WTC11 (cell line): Measurements from ENCODE around the gene GLYATL1B. TPM values are rescaled to one million over a fixed set of nuclear protein-coding genes. Genes with fewer than 3 reads are reported as not detected.

ENCODE experiments used
- ATAC-seq: fragments of 200-7000 bp; cut with Tn5 transposase; 2 replicates; pipeline ENCODE4 v1.10.0; 2021; ENCODE audit warnings: mild to moderate bottlenecking, moderate library complexity
- CTCF ChIA-PET: fragments of 300-600 bp; sonication (Branson Sonifier 250); formaldehyde crosslinking; loops from one replicate; lab custom pipeline; 2021; ENCODE audit warnings: antibody characterized with exemption; lab: Charles Lee
- POLR2A ChIA-PET: fragments of 350-600 bp; sonication (Branson Sonifier 250); formaldehyde crosslinking; loops from one replicate; lab custom pipeline; 2021; ENCODE audit warnings: antibody characterized with exemption; lab: Charles Lee
- DNase-seq: peaks from one replicate; pipeline ENCODE4 v3.0.0; 2021; ENCODE audit warnings: low spot score
- H3K27ac Mint-ChIP-seq: 2 replicates; pipeline ENCODE4 v1.8.0; 2021; ENCODE audit warnings: mixed read lengths
- H3K27me3 Mint-ChIP-seq: 2 replicates; pipeline ENCODE4 v1.8.0; 2021; ENCODE audit warnings: low read depth, mild to moderate bottlenecking, moderate library complexity, mixed read lengths
- H3K36me3 Mint-ChIP-seq: 2 replicates; pipeline ENCODE4 v1.8.0; 2021; ENCODE audit warnings: mixed read lengths
- H3K4me1 Mint-ChIP-seq: 2 replicates; pipeline ENCODE4 v1.8.0; 2022; ENCODE audit warnings: mixed read lengths
- H3K4me3 Mint-ChIP-seq: 2 replicates; pipeline ENCODE4 v1.8.0; 2021; ENCODE audit warnings: mild to moderate bottlenecking, moderate library complexity, mixed read lengths
- H3K9me3 Mint-ChIP-seq: 2 replicates; pipeline ENCODE4 v1.8.0; 2021; ENCODE audit warnings: mixed read lengths
- CREB1 ChIP-seq: sonication (generic); formaldehyde crosslinking; IDR thresholded peaks from 2 replicates; pipeline ENCODE4 v1.8.0; 2023; ENCODE audit warnings: mild to moderate bottlenecking, missing genetic modification reagents
- FOXK1 ChIP-seq: sonication (generic); formaldehyde crosslinking; IDR thresholded peaks from 2 replicates; pipeline ENCODE4 v1.8.0; 2022; ENCODE audit warnings: mild to moderate bottlenecking, moderate library complexity, missing genetic modification reagents
- NFE2L1 ChIP-seq: sonication (generic); formaldehyde crosslinking; IDR thresholded peaks from 2 replicates; pipeline ENCODE4 v1.8.1; 2023; ENCODE audit warnings: missing genetic modification reagents
- NR1H2 ChIP-seq: sonication (generic); formaldehyde crosslinking; IDR thresholded peaks from 2 replicates; pipeline ENCODE4 v1.9.0; 2021; ENCODE audit warnings: mild to moderate bottlenecking, moderate library complexity, missing genetic modification reagents
- SMAD4 ChIP-seq: sonication (generic); formaldehyde crosslinking; IDR thresholded peaks from 2 replicates; pipeline ENCODE4 v1.8.0; 2022; ENCODE audit warnings: mild to moderate bottlenecking, missing genetic modification reagents
- TCF7 ChIP-seq: sonication (generic); formaldehyde crosslinking; IDR thresholded peaks from 2 replicates; pipeline ENCODE4 v1.8.0; 2022; ENCODE audit warnings: mild to moderate bottlenecking, low read depth, missing genetic modification reagents, moderate library complexity
- ZNF219 ChIP-seq: sonication (generic); formaldehyde crosslinking; IDR thresholded peaks from 2 replicates; pipeline ENCODE4 v1.8.0; 2023; ENCODE audit warnings: missing genetic modification reagents, mild to moderate bottlenecking, borderline replicate concordance
- ZNF232 ChIP-seq: sonication (generic); formaldehyde crosslinking; IDR thresholded peaks from 2 replicates; pipeline ENCODE4 v1.8.0; 2022; ENCODE audit warnings: mild to moderate bottlenecking, missing genetic modification reagents
- total RNA-seq: library from RNA; stranded (reverse); gene quantifications from 3 replicates; pipeline ENCODE4 v1.2.3, GENCODE V29; 2021
- TF ChIP-seq, protein P1 (sequence below): sonication (generic); formaldehyde crosslinking; IDR thresholded peaks from 2 replicates; pipeline ENCODE4 v1.8.1; 2023; ENCODE audit warnings: mild to moderate bottlenecking, missing genetic modification reagents, moderate library complexity
- TF ChIP-seq, protein P2 (sequence below): sonication (generic); formaldehyde crosslinking; conservative IDR thresholded peaks from 2 replicates; pipeline ENCODE4 v1.8.1; 2023; ENCODE audit warnings: mild to moderate bottlenecking, low read depth, missing genetic modification reagents, moderate library complexity
- TF ChIP-seq, protein P3 (sequence below): sonication (generic); formaldehyde crosslinking; IDR thresholded peaks from 2 replicates; pipeline ENCODE4 v1.8.1; 2022; ENCODE audit warnings: missing genetic modification reagents, borderline replicate concordance
- TF ChIP-seq, protein P4 (sequence below): sonication (generic); formaldehyde crosslinking; IDR thresholded peaks from 2 replicates; pipeline ENCODE4 v1.8.0; 2022; ENCODE audit warnings: mild to moderate bottlenecking, missing genetic modification reagents
- TF ChIP-seq, protein P5 (sequence below): sonication (generic); formaldehyde crosslinking; IDR thresholded peaks from 2 replicates; pipeline ENCODE4 v1.8.0; 2023; ENCODE audit warnings: mild to moderate bottlenecking, missing genetic modification reagents
- TF ChIP-seq, protein P6 (sequence below): sonication (generic); formaldehyde crosslinking; IDR thresholded peaks from 2 replicates; pipeline ENCODE4 v1.8.1; 2022; ENCODE audit warnings: mild to moderate bottlenecking, moderate library complexity, missing genetic modification reagents

GLYATL1B gene
- total RNA-seq, 1 experiment from 2014 or later, result not detected

DNA sequence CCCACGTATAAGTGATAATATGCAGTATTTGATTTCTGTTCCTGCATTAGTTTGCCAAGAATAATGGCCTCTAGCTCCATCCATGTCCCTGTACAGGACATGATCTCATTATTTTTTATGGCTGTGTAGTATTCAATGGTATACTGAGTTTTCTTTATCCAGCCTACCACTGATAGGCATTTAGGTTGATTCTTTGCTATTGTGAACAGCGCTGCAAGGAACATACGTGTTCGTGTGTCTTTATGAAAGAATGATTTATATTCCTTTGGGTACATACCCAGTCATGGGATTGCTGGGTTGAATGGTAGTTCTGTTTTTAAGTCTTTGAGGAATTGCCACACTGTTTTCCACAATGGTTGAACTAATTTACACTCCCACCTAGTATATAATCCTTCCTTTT, 55.1 kb downstream of the GLYATL1B start:
- ATAC-seq (no peak), DNase-seq (no peak)
- Mint-ChIP-seq H3K27me3 (peaks cover 13% of the 10 kb centered on the region), H3K4me1 (peaks cover 39% of the 10 kb centered on the region), H3K9me3 (peaks cover 5% of the 10 kb centered on the region; the same call in 1 of the 2 replicates), H3K27ac (no peak overlapping the region), H3K4me3 (peak overlapping the region; percentile 86), H3K36me3 (peaks cover 12% of the 10 kb centered on the region)
- CTCF ChIA-PET, result interaction anchor here (1.4 to 2.1 kb wide), 4 partner anchors 17 to 236 kb away, joined by 3 to 12 read pairs (median 4); no protein-coding TSS in a partner anchor
- POLR2A ChIA-PET, result no interaction called here
- no peak for TF ChIP-seq TCF7 (CRISPR knock-in tag)
- TF ChIP-seq NR1H2 (CRISPR knock-in tag), result no peak
- TF ChIP-seq, protein P1, sequence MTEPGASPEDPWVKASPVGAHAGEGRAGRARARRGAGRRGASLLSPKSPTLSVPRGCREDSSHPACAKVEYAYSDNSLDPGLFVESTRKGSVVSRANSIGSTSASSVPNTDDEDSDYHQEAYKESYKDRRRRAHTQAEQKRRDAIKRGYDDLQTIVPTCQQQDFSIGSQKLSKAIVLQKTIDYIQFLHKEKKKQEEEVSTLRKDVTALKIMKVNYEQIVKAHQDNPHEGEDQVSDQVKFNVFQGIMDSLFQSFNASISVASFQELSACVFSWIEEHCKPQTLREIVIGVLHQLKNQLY (CRISPR knock-in tag), result no peak

DNA sequence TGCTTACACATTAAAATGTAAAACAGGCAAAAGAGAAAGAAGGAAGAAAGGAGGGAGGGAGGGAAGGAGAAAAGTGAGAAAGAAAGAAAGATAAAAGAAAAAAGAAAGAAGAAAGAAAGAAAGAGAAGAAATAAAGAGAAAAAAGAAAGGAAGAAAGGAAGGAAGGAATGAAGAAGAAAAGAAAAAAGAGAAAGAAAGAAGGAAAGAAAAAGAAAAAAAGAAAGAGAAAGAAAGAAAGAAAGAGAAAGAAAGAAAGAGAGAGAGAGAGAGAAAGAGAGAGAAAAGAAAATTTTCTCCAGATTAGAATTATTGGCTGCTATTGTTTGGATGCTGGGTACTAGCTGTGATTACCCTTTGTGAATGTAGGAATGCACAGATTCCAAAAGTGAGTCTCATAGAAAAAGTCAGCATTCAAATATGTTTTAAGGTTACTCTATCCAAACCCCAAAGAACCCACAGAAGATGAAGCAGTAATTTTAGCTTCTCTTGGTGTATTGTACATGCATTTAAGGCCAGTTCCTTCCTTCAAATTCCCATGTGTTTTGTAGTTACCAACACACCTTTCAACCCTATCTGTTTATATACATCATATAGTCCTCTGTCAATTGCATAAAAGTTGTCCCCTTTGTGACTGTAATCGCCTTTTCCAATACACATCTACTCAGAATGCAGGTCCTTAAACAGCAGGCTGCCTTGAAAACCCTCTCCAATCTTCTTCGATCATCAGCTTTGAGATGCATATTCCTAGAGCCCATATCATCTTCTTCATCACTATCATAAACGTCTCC, 55.8 kb downstream of the GLYATL1B start:
- Mint-ChIP-seq H3K9me3 (peaks cover 5% of the 10 kb centered on the region; the same call in 1 of the 2 replicates), H3K4me3 (peak overlapping the region; percentile 86), H3K27ac (peak overlapping the region; percentile 96), H3K27me3 (peaks cover 13% of the 10 kb centered on the region), H3K4me1 (peaks cover 42% of the 10 kb centered on the region), H3K36me3 (peaks cover 14% of the 10 kb centered on the region)
- ChIA-PET POLR2A (interaction anchor here (1.4 kb wide), 1 partner anchor 214 kb away, joined by 3 read pairs; no protein-coding TSS in a partner anchor), CTCF (interaction anchor here (0.6 to 2.1 kb wide), 5 partner anchors 16 to 83 kb away, joined by 3 to 12 read pairs (median 3); no protein-coding TSS in a partner anchor)
- ATAC-seq (no peak), DNase-seq (no peak)
- TF ChIP-seq, protein P2, sequence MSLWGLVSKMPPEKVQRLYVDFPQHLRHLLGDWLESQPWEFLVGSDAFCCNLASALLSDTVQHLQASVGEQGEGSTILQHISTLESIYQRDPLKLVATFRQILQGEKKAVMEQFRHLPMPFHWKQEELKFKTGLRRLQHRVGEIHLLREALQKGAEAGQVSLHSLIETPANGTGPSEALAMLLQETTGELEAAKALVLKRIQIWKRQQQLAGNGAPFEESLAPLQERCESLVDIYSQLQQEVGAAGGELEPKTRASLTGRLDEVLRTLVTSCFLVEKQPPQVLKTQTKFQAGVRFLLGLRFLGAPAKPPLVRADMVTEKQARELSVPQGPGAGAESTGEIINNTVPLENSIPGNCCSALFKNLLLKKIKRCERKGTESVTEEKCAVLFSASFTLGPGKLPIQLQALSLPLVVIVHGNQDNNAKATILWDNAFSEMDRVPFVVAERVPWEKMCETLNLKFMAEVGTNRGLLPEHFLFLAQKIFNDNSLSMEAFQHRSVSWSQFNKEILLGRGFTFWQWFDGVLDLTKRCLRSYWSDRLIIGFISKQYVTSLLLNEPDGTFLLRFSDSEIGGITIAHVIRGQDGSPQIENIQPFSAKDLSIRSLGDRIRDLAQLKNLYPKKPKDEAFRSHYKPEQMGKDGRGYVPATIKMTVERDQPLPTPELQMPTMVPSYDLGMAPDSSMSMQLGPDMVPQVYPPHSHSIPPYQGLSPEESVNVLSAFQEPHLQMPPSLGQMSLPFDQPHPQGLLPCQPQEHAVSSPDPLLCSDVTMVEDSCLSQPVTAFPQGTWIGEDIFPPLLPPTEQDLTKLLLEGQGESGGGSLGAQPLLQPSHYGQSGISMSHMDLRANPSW, result no peak
- TF ChIP-seq, protein P3, sequence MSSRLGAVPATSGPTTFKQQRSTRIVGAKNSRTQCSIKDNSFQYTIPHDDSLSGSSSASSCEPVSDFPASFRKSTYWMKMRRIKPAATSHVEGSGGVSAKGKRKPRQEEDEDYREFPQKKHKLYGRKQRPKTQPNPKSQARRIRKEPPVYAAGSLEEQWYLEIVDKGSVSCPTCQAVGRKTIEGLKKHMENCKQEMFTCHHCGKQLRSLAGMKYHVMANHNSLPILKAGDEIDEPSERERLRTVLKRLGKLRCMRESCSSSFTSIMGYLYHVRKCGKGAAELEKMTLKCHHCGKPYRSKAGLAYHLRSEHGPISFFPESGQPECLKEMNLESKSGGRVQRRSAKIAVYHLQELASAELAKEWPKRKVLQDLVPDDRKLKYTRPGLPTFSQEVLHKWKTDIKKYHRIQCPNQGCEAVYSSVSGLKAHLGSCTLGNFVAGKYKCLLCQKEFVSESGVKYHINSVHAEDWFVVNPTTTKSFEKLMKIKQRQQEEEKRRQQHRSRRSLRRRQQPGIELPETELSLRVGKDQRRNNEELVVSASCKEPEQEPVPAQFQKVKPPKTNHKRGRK (CRISPR knock-in tag), result peak; percentile 89; the same call in 1 of the 2 replicates

DNA sequence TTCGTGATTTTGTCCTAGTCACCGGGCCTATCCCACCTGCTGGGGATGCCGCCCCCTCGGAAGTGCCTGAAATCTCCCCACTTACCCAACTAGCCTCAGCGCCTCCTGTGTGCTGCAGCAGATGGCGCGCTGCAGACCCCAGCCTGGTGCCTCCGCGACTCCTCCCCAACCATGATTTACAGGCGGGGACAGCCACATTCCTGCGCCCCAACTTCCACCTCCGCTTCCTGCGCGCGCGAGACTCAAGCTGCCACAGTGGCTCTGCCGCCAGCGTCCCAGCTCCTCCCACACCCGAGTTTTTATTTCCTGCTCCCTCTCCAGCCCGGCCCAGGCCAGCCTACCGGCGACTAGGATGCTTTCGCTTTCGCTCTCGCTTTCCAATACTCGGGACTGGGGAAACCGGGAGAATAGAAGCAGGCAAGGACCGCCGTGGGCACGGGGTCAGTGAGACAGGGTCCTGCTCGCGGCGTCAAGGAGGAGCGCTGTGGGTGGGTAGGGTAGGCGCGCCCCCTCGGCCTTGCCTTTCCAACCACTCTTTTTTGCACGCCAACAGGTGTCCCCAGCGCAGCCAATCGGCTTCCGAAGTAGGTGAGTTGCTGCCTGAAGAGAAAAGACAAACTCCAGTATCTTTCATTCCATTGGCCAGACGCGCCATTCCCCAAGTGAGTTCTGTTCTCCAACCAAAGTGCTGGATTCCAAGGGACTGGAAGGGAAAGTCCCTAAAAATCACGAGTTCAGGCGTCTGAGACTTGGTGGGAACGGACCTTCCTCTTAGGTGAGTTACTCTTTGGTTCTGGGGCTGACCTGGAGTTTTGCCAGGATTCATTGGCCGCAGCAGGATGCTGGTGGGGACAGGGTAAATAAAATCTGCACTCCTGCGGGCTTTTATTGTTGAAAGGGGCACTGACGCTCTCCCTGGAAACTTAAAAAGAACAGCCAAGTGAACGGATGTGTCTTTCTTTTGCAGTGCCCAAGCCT, 56.7 kb downstream of the GLYATL1B start, which contains the start of gene FAM111A:
TSS of gene FAM111A (plus strand) at position 327 of the 978 bp plus-strand sequence. CDS start 6,017 bp downstream, outside the sequence.
- POLR2A ChIA-PET, result interaction anchor here (1.4 to 1.5 kb wide), 2 partner anchors 29 to 215 kb away, joined by 3 to 6 read pairs; partner anchors contain the start of gene DTX4
- DNase-seq (peak; percentile 81), ATAC-seq (peak; percentile 80)
- Mint-ChIP-seq H3K4me1 (peaks cover 42% of the 10 kb centered on the region), H3K27ac (peak within 1 kb of the TSS; percentile 96), H3K4me3 (peak within 1 kb of the TSS; percentile 86), H3K36me3 (peaks cover 17% of the 10 kb centered on the region), H3K27me3 (peaks cover 13% of the 10 kb centered on the region), H3K9me3 (peaks cover 5% of the 10 kb centered on the region; the same call in 1 of the 2 replicates)
- CTCF ChIA-PET, result interaction anchor here (0.6 to 4.2 kb wide), 7 partner anchors 15 to 237 kb away, joined by 3 to 46 read pairs (median 6); no protein-coding TSS in a partner anchor
- TF ChIP-seq ZNF219 (CRISPR knock-in tag) (0 out of 2 replicates have a peak, but pooled peaks have one; percentile 40), FOXK1 (CRISPR knock-in tag) (no peak), SMAD4 (CRISPR knock-in tag) (no peak), ZNF232 (CRISPR knock-in tag) (no peak), CREB1 (CRISPR knock-in tag) (no peak), NFE2L1 (CRISPR knock-in tag) (peak; percentile 13; the same call in 1 of the 2 replicates)
- TF ChIP-seq, protein P4, sequence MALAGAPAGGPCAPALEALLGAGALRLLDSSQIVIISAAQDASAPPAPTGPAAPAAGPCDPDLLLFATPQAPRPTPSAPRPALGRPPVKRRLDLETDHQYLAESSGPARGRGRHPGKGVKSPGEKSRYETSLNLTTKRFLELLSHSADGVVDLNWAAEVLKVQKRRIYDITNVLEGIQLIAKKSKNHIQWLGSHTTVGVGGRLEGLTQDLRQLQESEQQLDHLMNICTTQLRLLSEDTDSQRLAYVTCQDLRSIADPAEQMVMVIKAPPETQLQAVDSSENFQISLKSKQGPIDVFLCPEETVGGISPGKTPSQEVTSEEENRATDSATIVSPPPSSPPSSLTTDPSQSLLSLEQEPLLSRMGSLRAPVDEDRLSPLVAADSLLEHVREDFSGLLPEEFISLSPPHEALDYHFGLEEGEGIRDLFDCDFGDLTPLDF (CRISPR knock-in tag), result no peak
- TF ChIP-seq, protein P5, sequence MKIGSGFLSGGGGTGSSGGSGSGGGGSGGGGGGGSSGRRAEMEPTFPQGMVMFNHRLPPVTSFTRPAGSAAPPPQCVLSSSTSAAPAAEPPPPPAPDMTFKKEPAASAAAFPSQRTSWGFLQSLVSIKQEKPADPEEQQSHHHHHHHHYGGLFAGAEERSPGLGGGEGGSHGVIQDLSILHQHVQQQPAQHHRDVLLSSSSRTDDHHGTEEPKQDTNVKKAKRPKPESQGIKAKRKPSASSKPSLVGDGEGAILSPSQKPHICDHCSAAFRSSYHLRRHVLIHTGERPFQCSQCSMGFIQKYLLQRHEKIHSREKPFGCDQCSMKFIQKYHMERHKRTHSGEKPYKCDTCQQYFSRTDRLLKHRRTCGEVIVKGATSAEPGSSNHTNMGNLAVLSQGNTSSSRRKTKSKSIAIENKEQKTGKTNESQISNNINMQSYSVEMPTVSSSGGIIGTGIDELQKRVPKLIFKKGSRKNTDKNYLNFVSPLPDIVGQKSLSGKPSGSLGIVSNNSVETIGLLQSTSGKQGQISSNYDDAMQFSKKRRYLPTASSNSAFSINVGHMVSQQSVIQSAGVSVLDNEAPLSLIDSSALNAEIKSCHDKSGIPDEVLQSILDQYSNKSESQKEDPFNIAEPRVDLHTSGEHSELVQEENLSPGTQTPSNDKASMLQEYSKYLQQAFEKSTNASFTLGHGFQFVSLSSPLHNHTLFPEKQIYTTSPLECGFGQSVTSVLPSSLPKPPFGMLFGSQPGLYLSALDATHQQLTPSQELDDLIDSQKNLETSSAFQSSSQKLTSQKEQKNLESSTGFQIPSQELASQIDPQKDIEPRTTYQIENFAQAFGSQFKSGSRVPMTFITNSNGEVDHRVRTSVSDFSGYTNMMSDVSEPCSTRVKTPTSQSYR (CRISPR knock-in tag), result peak; percentile 22; the same call in 1 of the 2 replicates
- TF ChIP-seq, protein P1 (CRISPR knock-in tag), result no peak
- TF ChIP-seq, protein P6, sequence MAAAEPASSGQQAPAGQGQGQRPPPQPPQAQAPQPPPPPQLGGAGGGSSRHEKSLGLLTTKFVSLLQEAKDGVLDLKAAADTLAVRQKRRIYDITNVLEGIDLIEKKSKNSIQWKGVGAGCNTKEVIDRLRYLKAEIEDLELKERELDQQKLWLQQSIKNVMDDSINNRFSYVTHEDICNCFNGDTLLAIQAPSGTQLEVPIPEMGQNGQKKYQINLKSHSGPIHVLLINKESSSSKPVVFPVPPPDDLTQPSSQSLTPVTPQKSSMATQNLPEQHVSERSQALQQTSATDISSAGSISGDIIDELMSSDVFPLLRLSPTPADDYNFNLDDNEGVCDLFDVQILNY, result no peak
